DND-41 (cell line): ENCODE results near the gene ARHGAP26.

ENCODE experiments used
- ATAC-seq: fragments of 200-7000 bp; cut with Tn5 transposase; 3 replicates; pipeline ENCODE4 v1.9.1; 2021; ENCODE audit warnings: low read depth; ENCODE audit not compliant: insufficient read depth
- DNase-seq: peaks from one replicate; pipeline ENCODE4 v3.0.0-alpha.2; 2020
- H2AFZ ChIP-seq: 2 replicates; pipeline ENCODE4 v1.6.0; 2012; ENCODE audit warnings: low read depth, low read length
- H3K27ac ChIP-seq: 2 replicates; pipeline ENCODE4 v1.5.1; 2012; ENCODE audit warnings: low read length, inconsistent platforms
- H3K27me3 ChIP-seq: fragments of 200-600 bp; sonication (generic); 2 replicates; pipeline ENCODE4 v1.6.0; 2012; ENCODE audit warnings: low read length, mild to moderate bottlenecking, inconsistent platforms; ENCODE audit not compliant: insufficient read depth, poor library complexity
- H3K36me3 ChIP-seq: 2 replicates; pipeline ENCODE4 v1.5.1; 2012; ENCODE audit warnings: low read length, inconsistent platforms; ENCODE audit not compliant: insufficient read depth
- H3K4me1 ChIP-seq: 2 replicates; pipeline ENCODE4 v1.5.1; 2012; ENCODE audit warnings: mild to moderate bottlenecking, low read length; ENCODE audit not compliant: insufficient read depth
- H3K4me2 ChIP-seq: 2 replicates; pipeline ENCODE4 v1.6.0; 2012; ENCODE audit warnings: mild to moderate bottlenecking, moderate library complexity, low read length, inconsistent platforms; ENCODE audit not compliant: insufficient read depth
- H3K4me3 ChIP-seq, 2 experiments: fragments of 200-600 bp in 1 of 2; shearing (Covaris generic) in 1 of 2; 2 replicates each; pipeline ENCODE4 v1.5.1; 2012 to 2016; ENCODE audit warnings: inconsistent platforms in 2 of 2, low read length in 2 of 2, mild to moderate bottlenecking in 2 of 2, low read depth in 1 of 2, moderate library complexity in 1 of 2
- H3K79me2 ChIP-seq: 2 replicates; pipeline ENCODE4 v1.6.0; 2012; ENCODE audit warnings: low read length, inconsistent platforms; ENCODE audit not compliant: insufficient read depth
- H3K9ac ChIP-seq: 2 replicates; pipeline ENCODE4 v1.6.0; 2012; ENCODE audit warnings: low read depth, mild to moderate bottlenecking, inconsistent platforms, low read length, moderate library complexity
- H3K9me3 ChIP-seq: 2 replicates; pipeline ENCODE4 v1.5.1; 2012; ENCODE audit warnings: low read length, moderate library complexity, mild to moderate bottlenecking, inconsistent platforms; ENCODE audit not compliant: insufficient read depth, severe bottlenecking
- H4K20me1 ChIP-seq: 2 replicates; pipeline ENCODE4 v1.6.0; 2012; ENCODE audit warnings: low read length; ENCODE audit not compliant: insufficient read depth
- EZH2 ChIP-seq: IDR thresholded peaks from 3 replicates; pipeline ENCODE4 v1.6.1; 2012; ENCODE audit warnings: borderline replicate concordance, low read depth, mild to moderate bottlenecking, moderate library complexity, low read length, inconsistent platforms; ENCODE audit not compliant: severe bottlenecking
- TF ChIP-seq, protein P1 (sequence below): IDR thresholded peaks from 2 replicates; pipeline ENCODE4 v1.5.1; 2012; ENCODE audit warnings: borderline replicate concordance, low read length, moderate library complexity, mild to moderate bottlenecking; ENCODE audit not compliant: poor library complexity, severe bottlenecking; ENCODE audit errors: extremely low read depth

The ARHGAP26 gene

DNA sequence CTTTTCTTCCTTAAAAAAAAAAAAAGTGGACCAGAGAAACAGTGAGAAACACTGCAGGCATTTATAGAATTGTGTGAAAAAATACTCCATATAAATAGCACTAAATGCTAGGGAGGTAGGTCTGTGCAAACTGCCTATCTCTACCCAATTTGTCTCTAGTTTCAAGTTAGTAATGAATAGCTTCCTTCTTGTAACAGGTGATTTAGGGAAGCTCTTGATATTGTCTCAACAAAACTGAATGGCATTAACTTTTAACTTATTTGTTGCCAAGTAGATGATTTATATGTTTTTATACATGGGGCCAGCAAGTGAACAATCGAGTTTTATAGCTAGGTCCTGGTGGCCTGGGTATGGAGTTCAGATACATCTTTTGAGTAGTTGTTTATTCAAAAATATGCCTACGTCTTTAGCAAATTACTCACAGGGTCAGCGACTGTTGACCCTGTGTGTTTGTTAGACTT is 349.7 kb downstream of the ARHGAP26 start:
- H3K9me3 ChIP-seq = peaks cover 2% of the 10 kb centered on the region
- no peak overlapping the region for H3K9ac ChIP-seq
- no peak for TF ChIP-seq EZH2
- TF ChIP-seq, protein P1, sequence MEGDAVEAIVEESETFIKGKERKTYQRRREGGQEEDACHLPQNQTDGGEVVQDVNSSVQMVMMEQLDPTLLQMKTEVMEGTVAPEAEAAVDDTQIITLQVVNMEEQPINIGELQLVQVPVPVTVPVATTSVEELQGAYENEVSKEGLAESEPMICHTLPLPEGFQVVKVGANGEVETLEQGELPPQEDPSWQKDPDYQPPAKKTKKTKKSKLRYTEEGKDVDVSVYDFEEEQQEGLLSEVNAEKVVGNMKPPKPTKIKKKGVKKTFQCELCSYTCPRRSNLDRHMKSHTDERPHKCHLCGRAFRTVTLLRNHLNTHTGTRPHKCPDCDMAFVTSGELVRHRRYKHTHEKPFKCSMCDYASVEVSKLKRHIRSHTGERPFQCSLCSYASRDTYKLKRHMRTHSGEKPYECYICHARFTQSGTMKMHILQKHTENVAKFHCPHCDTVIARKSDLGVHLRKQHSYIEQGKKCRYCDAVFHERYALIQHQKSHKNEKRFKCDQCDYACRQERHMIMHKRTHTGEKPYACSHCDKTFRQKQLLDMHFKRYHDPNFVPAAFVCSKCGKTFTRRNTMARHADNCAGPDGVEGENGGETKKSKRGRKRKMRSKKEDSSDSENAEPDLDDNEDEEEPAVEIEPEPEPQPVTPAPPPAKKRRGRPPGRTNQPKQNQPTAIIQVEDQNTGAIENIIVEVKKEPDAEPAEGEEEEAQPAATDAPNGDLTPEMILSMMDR = no peak
- H3K4me1 ChIP-seq = no peaks in the 10 kb centered on the region
- no peaks in the 10 kb centered on the region for H3K79me2 ChIP-seq
- H3K36me3 ChIP-seq = peaks cover 9% of the 10 kb centered on the region; the same call in 1 of the 2 replicates
- H3K4me2 ChIP-seq = no peak overlapping the region
- H4K20me1 ChIP-seq = no peaks in the 10 kb centered on the region
- H3K27me3 ChIP-seq = no peaks in the 10 kb centered on the region
- no peak overlapping the region for H3K4me3 ChIP-seq
- no peak for ATAC-seq
- H3K27ac ChIP-seq = no peak overlapping the region
- no peak for DNase-seq
- no peak overlapping the region for H2AFZ ChIP-seq

DNA sequence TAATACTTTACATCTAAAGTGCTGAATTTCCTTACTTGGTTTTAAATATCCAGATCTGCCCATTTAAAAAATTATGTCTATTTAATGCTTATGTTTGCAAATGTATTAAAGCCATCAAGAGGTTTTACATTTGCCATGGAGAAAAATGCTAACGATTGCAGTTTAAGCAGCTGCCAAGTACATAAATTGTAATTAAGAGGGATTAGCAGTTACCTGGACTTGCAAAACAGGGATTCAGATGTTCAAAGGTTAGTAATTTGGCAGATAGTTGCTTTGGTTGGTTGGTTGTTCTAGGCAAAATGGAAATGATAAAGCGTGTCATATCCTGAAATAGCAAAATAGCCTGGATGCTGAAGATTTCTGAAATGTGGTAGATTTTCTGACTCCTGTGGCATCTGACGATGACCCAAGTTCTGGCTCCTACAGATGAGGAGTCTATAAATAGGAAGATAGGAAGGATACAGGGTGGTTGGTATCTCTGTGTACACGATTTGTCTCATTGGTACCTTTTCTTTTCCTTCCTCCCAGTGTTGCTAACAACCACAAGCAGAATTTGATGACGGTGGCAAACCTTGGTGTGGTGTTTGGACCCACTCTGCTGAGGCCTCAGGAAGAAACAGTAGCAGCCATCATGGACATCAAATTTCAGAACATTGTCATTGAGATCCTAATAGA is 350.4 kb downstream of the ARHGAP26 start:
- no peaks in the 10 kb centered on the region for H3K27me3 ChIP-seq
- H3K9me3 ChIP-seq = peaks cover 2% of the 10 kb centered on the region
- peaks cover 9% of the 10 kb centered on the region; the same call in 1 of the 2 replicates for H3K36me3 ChIP-seq
- H3K27ac ChIP-seq = no peak overlapping the region
- no peak overlapping the region for H3K9ac ChIP-seq
- H3K79me2 ChIP-seq = no peaks in the 10 kb centered on the region
- H2AFZ ChIP-seq = no peak overlapping the region
- H4K20me1 ChIP-seq = no peaks in the 10 kb centered on the region
- TF ChIP-seq, protein P1 = no peak
- TF ChIP-seq EZH2 = no peak
- no peak for ATAC-seq
- DNase-seq = no peak
- H3K4me3 ChIP-seq = no peak overlapping the region
- H3K4me1 ChIP-seq = no peaks in the 10 kb centered on the region
- no peak overlapping the region for H3K4me2 ChIP-seq

DNA sequence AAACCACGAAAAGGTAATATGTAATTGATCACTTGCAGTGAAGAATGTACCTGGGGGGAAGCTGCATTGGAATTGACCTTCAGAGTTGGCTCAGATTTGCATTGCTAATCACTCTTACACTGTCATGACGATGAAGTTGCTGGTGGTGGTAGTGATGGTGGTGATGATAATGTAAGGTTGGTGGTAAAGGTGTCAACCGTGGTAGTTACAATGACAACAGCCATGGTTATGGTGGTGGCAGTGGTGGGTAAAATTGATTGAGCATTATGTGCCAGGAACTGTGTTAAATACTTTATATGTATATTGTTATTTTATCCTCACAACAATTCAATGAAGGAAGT is 350.9 kb downstream of the ARHGAP26 start:
- no peak for ATAC-seq
- Histone ChIP-seq H3K4me1 (no peaks in the 10 kb centered on the region), H3K4me3 (no peak overlapping the region), H3K9me3 (peaks cover 2% of the 10 kb centered on the region), H3K4me2 (no peak overlapping the region), H2AFZ (no peak overlapping the region), H3K79me2 (no peaks in the 10 kb centered on the region), H3K9ac (no peak overlapping the region), H3K36me3 (peaks cover 9% of the 10 kb centered on the region; the same call in 1 of the 2 replicates), H3K27me3 (no peaks in the 10 kb centered on the region), H3K27ac (no peak overlapping the region), H4K20me1 (no peaks in the 10 kb centered on the region)
- TF ChIP-seq EZH2 = no peak
- TF ChIP-seq, protein P1 = no peak
- no peak for DNase-seq

DNA sequence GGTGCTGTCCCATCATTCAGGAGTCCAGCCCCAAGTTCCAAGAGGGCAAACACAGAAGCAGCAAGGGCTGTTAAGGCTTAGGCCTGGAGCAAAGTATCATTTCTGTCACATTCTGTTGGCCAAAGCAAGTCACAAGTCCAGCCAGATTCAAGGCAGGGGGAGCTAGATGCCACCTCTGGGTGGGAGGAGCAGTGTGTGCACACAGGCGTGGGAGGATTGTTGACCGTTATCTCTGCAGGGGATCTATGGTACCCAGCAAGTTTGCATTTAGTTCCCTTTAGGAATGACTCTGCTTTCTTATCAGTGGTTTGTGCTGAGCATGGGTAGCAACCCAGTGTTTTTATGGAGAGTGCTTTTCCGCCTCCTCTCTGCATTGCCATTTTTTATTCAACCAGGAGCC is 354.4 kb downstream of the ARHGAP26 start:
- H3K4me1 ChIP-seq = no peaks in the 10 kb centered on the region
- peaks cover 9% of the 10 kb centered on the region; the same call in 1 of the 2 replicates for H3K36me3 ChIP-seq
- peaks cover 2% of the 10 kb centered on the region for H3K9me3 ChIP-seq
- no peaks in the 10 kb centered on the region for H3K27me3 ChIP-seq
- no peak overlapping the region for H3K27ac ChIP-seq
- no peaks in the 10 kb centered on the region for H4K20me1 ChIP-seq
- H3K4me3 ChIP-seq = no peak overlapping the region
- no peaks in the 10 kb centered on the region for H3K79me2 ChIP-seq
- H3K9ac ChIP-seq = no peak overlapping the region
- no peak overlapping the region for H2AFZ ChIP-seq
- H3K4me2 ChIP-seq = no peak overlapping the region
- no peak for ATAC-seq
- no peak for DNase-seq
- TF ChIP-seq EZH2 = no peak
- TF ChIP-seq, protein P1 = no peak
